SK-N-SH treated with all-trans-retinoic acid at 6 μM for 48 hours (cell line): Measurements from ENCODE around the gene C6orf132.

Experiments
- ATAC-seq: fragments of 200-7000 bp; cut with Tn5 transposase; 3 replicates; pipeline ENCODE4 v1.9.1; 2020; ENCODE audit warnings: mild to moderate bottlenecking, moderate library complexity
- ARNTL ChIP-seq: fragments of 450-650 bp; formaldehyde crosslinking; IDR thresholded peaks from 2 replicates; pipeline ENCODE4 v1.5.0; 2020; ENCODE audit warnings: low read depth, mild to moderate bottlenecking, moderate library complexity, borderline replicate concordance
- BACH2 ChIP-seq: fragments of 250-450 bp; sonication (Bioruptor Pico); IDR thresholded peaks from 2 replicates; pipeline ENCODE4 v1.9.0; 2021; ENCODE audit warnings: mild to moderate bottlenecking, borderline replicate concordance
- CSDC2 ChIP-seq: fragments of 250-450 bp; sonication (Bioruptor Pico); IDR thresholded peaks from 2 replicates; pipeline ENCODE4 v1.5.0; 2020; ENCODE audit warnings: mild to moderate bottlenecking, moderate library complexity
- CSRNP3 ChIP-seq: fragments of 250-450 bp; sonication (Bioruptor Pico); IDR thresholded peaks from 2 replicates; pipeline ENCODE4 v1.5.1; 2021; ENCODE audit warnings: mild to moderate bottlenecking, moderate library complexity
- ESRRG ChIP-seq: fragments of 250-450 bp; sonication (Bioruptor Pico); IDR thresholded peaks from 2 replicates; pipeline ENCODE4 v1.6.1; 2021; ENCODE audit warnings: mild to moderate bottlenecking
- GLIS3 ChIP-seq: fragments of 250-450 bp; sonication (Bioruptor Pico); IDR thresholded peaks from 2 replicates; pipeline ENCODE4 v1.5.0; 2020; ENCODE audit warnings: mild to moderate bottlenecking, moderate library complexity
- ISL1 ChIP-seq: fragments of 250-450 bp; sonication (Bioruptor Pico); IDR thresholded peaks from 2 replicates; pipeline ENCODE4 v2.1.2; 2022; ENCODE audit warnings: mild to moderate bottlenecking, moderate library complexity
- OSR1 ChIP-seq: fragments of 250-450 bp; sonication (Bioruptor Pico); IDR thresholded peaks from 2 replicates; pipeline ENCODE4 v1.8.0; 2022; ENCODE audit warnings: moderate library complexity, mild to moderate bottlenecking, inconsistent platforms
- POU6F1 ChIP-seq: fragments of 250-450 bp; sonication (Bioruptor Pico); IDR thresholded peaks from 2 replicates; pipeline ENCODE4 v1.8.0; 2021; ENCODE audit warnings: low read depth, mild to moderate bottlenecking, moderate library complexity, borderline replicate concordance
- PPARA ChIP-seq: fragments of 250-450 bp; sonication (Bioruptor Pico); IDR thresholded peaks from 2 replicates; pipeline ENCODE4 v1.5.0; 2020; ENCODE audit warnings: mild to moderate bottlenecking, borderline replicate concordance
- SNAI2 ChIP-seq: fragments of 250-450 bp; sonication (Bioruptor Pico); IDR thresholded peaks from 2 replicates; pipeline ENCODE4 v1.5.0; 2020; ENCODE audit warnings: mild to moderate bottlenecking, moderate library complexity
- TCF4 ChIP-seq: fragments of 250-450 bp; sonication (Bioruptor Pico); IDR thresholded peaks from 2 replicates; pipeline ENCODE4 v1.8.0; 2021; ENCODE audit warnings: mild to moderate bottlenecking, moderate library complexity, borderline replicate concordance
- TOX ChIP-seq: fragments of 250-450 bp; sonication (Bioruptor Pico); IDR thresholded peaks from 2 replicates; pipeline ENCODE4 v1.8.0; 2021; ENCODE audit warnings: mild to moderate bottlenecking, moderate library complexity, borderline replicate concordance
- ZC3H10 ChIP-seq: fragments of 250-450 bp; sonication (Bioruptor Pico); IDR thresholded peaks from 2 replicates; pipeline ENCODE4 v1.5.1; 2021; ENCODE audit warnings: mild to moderate bottlenecking, moderate library complexity
- ZFP3 ChIP-seq: fragments of 250-450 bp; sonication (Bioruptor Pico); IDR thresholded peaks from 2 replicates; pipeline ENCODE4 v1.5.0; 2020; ENCODE audit warnings: mild to moderate bottlenecking, moderate library complexity
- ZFP30 ChIP-seq: fragments of 450-650 bp; formaldehyde crosslinking; IDR thresholded peaks from 2 replicates; pipeline ENCODE4 v1.5.0; 2022; ENCODE audit warnings: mild to moderate bottlenecking, moderate library complexity
- ZNF565 ChIP-seq: fragments of 450-650 bp; formaldehyde crosslinking; conservative IDR thresholded peaks from 2 replicates; pipeline ENCODE4 v1.5.0; 2020; ENCODE audit warnings: low read depth, mild to moderate bottlenecking, moderate library complexity
- ZNF70 ChIP-seq: fragments of 450-650 bp; formaldehyde crosslinking; IDR thresholded peaks from 2 replicates; pipeline ENCODE4 v1.5.0; 2020; ENCODE audit warnings: mild to moderate bottlenecking, moderate library complexity
- ZNF8 ChIP-seq: fragments of 450-650 bp; formaldehyde crosslinking; IDR thresholded peaks from 2 replicates; pipeline ENCODE4 v1.5.0; 2020; ENCODE audit warnings: mild to moderate bottlenecking, moderate library complexity
- TF ChIP-seq, protein P1 (sequence below): fragments of 250-450 bp; sonication (Bioruptor Pico); IDR thresholded peaks from 2 replicates; pipeline ENCODE4 v1.8.0; 2020; ENCODE audit warnings: mild to moderate bottlenecking, moderate library complexity, borderline replicate concordance
- TF ChIP-seq, protein P2 (sequence below): fragments of 250-450 bp; sonication (Bioruptor Pico); IDR thresholded peaks from 2 replicates; pipeline ENCODE4 v1.5.1; 2020; ENCODE audit warnings: low read depth, mild to moderate bottlenecking, moderate library complexity
- TF ChIP-seq, protein P3 (sequence below): fragments of 250-450 bp; sonication (Bioruptor Pico); IDR thresholded peaks from 2 replicates; pipeline ENCODE4 v1.5.0; 2020; ENCODE audit warnings: mild to moderate bottlenecking, moderate library complexity

The C6orf132 gene

GRCh38 chr6:42155293-42155692 lies 12.9 kb upstream of the C6orf132 start:
- TF ChIP-seq POU6F1 (CRISPR knock-in tag) = no peak
- no peak for TF ChIP-seq CSDC2
- TF ChIP-seq ZNF565 (CRISPR knock-in tag) = no peak
- no peak for TF ChIP-seq ISL1
- no peak for TF ChIP-seq ZFP30 (CRISPR knock-in tag)
- TF ChIP-seq CSRNP3 = no peak
- TF ChIP-seq OSR1 (CRISPR knock-in tag) = no peak
- TF ChIP-seq GLIS3 (CRISPR knock-in tag) = no peak
- TF ChIP-seq, protein P1, sequence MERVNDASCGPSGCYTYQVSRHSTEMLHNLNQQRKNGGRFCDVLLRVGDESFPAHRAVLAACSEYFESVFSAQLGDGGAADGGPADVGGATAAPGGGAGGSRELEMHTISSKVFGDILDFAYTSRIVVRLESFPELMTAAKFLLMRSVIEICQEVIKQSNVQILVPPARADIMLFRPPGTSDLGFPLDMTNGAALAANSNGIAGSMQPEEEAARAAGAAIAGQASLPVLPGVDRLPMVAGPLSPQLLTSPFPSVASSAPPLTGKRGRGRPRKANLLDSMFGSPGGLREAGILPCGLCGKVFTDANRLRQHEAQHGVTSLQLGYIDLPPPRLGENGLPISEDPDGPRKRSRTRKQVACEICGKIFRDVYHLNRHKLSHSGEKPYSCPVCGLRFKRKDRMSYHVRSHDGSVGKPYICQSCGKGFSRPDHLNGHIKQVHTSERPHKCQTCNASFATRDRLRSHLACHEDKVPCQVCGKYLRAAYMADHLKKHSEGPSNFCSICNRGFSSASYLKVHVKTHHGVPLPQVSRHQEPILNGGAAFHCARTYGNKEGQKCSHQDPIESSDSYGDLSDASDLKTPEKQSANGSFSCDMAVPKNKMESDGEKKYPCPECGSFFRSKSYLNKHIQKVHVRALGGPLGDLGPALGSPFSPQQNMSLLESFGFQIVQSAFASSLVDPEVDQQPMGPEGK = no peak
- no peak for TF ChIP-seq ZFP3 (CRISPR knock-in tag)
- no peak for TF ChIP-seq PPARA (CRISPR knock-in tag)
- no peak for TF ChIP-seq SNAI2 (CRISPR knock-in tag)
- TF ChIP-seq ESRRG (CRISPR knock-in tag) = no peak
- no peak for TF ChIP-seq BACH2 (CRISPR knock-in tag)
- TF ChIP-seq, protein P2, sequence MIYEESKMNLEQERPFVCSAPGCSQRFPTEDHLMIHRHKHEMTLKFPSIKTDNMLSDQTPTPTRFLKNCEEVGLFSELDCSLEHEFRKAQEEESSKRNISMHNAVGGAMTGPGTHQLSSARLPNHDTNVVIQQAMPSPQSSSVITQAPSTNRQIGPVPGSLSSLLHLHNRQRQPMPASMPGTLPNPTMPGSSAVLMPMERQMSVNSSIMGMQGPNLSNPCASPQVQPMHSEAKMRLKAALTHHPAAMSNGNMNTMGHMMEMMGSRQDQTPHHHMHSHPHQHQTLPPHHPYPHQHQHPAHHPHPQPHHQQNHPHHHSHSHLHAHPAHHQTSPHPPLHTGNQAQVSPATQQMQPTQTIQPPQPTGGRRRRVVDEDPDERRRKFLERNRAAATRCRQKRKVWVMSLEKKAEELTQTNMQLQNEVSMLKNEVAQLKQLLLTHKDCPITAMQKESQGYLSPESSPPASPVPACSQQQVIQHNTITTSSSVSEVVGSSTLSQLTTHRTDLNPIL = no peak
- no peak for TF ChIP-seq ZC3H10 (CRISPR knock-in tag)
- TF ChIP-seq ARNTL (CRISPR knock-in tag) = no peak
- no peak for ATAC-seq

DNA sequence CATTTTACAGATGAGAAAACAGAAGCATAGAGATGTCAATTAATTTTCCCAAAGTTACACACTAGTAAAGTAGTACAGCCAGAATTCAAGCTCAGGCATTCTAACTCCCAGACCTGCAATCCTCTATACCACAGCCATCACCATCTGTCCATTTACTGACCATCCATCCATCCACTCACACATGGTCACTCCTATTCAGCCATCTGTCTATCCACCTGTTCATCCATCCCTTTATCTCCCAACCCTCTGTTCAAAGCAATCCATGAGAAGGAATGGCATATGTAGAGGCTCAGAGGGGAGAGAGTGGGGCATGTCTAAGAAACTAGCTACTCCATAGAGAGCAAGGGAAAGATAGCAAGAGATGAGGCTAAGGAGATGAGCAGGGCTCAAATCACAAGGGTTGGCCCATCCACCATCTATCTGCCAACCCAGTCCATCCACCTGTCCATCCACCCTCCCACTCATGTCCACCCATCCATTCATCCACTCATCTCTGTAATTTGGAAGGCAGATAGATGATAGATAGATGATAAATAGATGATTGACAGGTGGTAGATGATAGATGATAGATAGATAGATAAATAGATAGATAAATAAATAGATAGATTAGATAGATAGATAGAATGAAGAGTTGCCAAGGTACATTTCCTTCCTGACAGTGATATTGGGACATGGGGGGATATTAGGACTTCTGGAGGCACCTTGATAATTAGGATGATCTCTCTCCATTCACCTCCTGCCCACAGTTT lies 12.2 kb upstream of the C6orf132 start:
- ATAC-seq = no peak
- TF ChIP-seq ESRRG (CRISPR knock-in tag) (no peak), ZFP30 (CRISPR knock-in tag) (no peak), ZNF8 (CRISPR knock-in tag) (no peak), CSRNP3 (no peak), PPARA (CRISPR knock-in tag) (no peak), GLIS3 (CRISPR knock-in tag) (no peak), TCF4 (CRISPR knock-in tag) (no peak), SNAI2 (CRISPR knock-in tag) (no peak), ISL1 (no peak), ZNF70 (no peak), OSR1 (CRISPR knock-in tag) (no peak), TOX (no peak), CSDC2 (no peak), BACH2 (CRISPR knock-in tag) (no peak), ZFP3 (CRISPR knock-in tag) (no peak)
- TF ChIP-seq, protein P1 = no peak
- TF ChIP-seq, protein P3, sequence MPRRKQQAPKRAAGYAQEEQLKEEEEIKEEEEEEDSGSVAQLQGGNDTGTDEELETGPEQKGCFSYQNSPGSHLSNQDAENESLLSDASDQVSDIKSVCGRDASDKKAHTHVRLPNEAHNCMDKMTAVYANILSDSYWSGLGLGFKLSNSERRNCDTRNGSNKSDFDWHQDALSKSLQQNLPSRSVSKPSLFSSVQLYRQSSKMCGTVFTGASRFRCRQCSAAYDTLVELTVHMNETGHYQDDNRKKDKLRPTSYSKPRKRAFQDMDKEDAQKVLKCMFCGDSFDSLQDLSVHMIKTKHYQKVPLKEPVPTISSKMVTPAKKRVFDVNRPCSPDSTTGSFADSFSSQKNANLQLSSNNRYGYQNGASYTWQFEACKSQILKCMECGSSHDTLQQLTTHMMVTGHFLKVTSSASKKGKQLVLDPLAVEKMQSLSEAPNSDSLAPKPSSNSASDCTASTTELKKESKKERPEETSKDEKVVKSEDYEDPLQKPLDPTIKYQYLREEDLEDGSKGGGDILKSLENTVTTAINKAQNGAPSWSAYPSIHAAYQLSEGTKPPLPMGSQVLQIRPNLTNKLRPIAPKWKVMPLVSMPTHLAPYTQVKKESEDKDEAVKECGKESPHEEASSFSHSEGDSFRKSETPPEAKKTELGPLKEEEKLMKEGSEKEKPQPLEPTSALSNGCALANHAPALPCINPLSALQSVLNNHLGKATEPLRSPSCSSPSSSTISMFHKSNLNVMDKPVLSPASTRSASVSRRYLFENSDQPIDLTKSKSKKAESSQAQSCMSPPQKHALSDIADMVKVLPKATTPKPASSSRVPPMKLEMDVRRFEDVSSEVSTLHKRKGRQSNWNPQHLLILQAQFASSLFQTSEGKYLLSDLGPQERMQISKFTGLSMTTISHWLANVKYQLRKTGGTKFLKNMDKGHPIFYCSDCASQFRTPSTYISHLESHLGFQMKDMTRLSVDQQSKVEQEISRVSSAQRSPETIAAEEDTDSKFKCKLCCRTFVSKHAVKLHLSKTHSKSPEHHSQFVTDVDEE = no peak
- TF ChIP-seq, protein P2 = no peak
